Measurements from ENCODE around the gene MTCL3.

MTCL3 gene

GRCh38 chr6:127554435-127555006 lies 35.4 kb upstream of the MTCL3 start:
- TF ChIP-seq CTCF (IDR thresholded peaks at IDR 0.05; ENCODE audit: control insufficient read depth, extremely low read depth, insufficient read depth) = peak; percentile 72
- DNase-seq (ENCODE audit: low read depth) = no peak
- no peak overlapping the region for H3K4me3 ChIP-seq (ENCODE audit: low read depth, low read length)

GRCh38 chr6:127550403-127550802 lies 31.3 kb upstream of the MTCL3 start:
- H3K4me3 ChIP-seq (ENCODE audit: low read depth, low read length) = no peak overlapping the region
- no peak for DNase-seq (ENCODE audit: low read depth)
- TF ChIP-seq CTCF (IDR thresholded peaks at IDR 0.05; ENCODE audit: control insufficient read depth, extremely low read depth, insufficient read depth) = no peak

- H3K4me3 ChIP-seq (ENCODE audit: low read depth, low read length) = no peak overlapping the region
- peak; percentile 36; the same call in 1 of the 2 replicates for TF ChIP-seq CTCF (IDR thresholded peaks at IDR 0.05; ENCODE audit: control insufficient read depth, extremely low read depth, insufficient read depth)
- no peak for DNase-seq (ENCODE audit: low read depth)
Measured at GRCh38 chr6:127547904-127548649, 28.9 kb upstream of the MTCL3 start.

GRCh38 chr6:127547215-127547614 lies 28.1 kb upstream of the MTCL3 start:
- no peak for DNase-seq (ENCODE audit: low read depth)
- peak; percentile 25; the same call in 1 of the 2 replicates for TF ChIP-seq CTCF (IDR thresholded peaks at IDR 0.05; ENCODE audit: control insufficient read depth, extremely low read depth, insufficient read depth)

GRCh38 chr6:127539272-127539671 lies 20.1 kb upstream of the MTCL3 start:
- TF ChIP-seq CTCF (IDR thresholded peaks at IDR 0.05; ENCODE audit: control insufficient read depth, extremely low read depth, insufficient read depth) = peak; percentile 27; the same call in 1 of the 2 replicates
- DNase-seq (ENCODE audit: low read depth) = no peak
- H3K4me3 ChIP-seq (ENCODE audit: low read depth, low read length) = no peak overlapping the region

More at GRCh38 chr6:127547215-127547614, 28.1 kb upstream of the MTCL3 start:
- H3K4me3 ChIP-seq (ENCODE audit: low read depth, low read length) = no peak overlapping the region

- TF ChIP-seq CTCF (IDR thresholded peaks at IDR 0.05; ENCODE audit: control insufficient read depth, extremely low read depth, insufficient read depth) = peak; percentile 25; the same call in 1 of the 2 replicates
- no peak overlapping the region for H3K4me3 ChIP-seq (ENCODE audit: low read depth, low read length)
- no peak for DNase-seq (ENCODE audit: low read depth)
Measured at GRCh38 chr6:127538750-127539264, 19.7 kb upstream of the MTCL3 start.

All from LNCaP clone FGC (cell line).